Thyroid gland (tissue), 4 donors: ENCODE measurements around the gene KDELR3. TPM values are rescaled to one million over a fixed set of nuclear protein-coding genes. Genes with fewer than 3 reads are reported as not detected.
A peak's percentile ranks its signal among the peaks of the same experiment; 100 is the strongest.

Source experiments
- DNase-seq, 2 donors: peaks; one replicate each; pipeline ENCODE4 v3.0.0-alpha.2; 2019
- H3K27ac ChIP-seq, 3 donors: fragments of 200-600 bp; sonication (generic); 1 replicate in 2 of 3; 2 replicates in 1 of 3; pipeline ENCODE4 v1.5.1; 2016 to 2019; ENCODE audit warnings: mild to moderate bottlenecking in 1 of 3, moderate library complexity in 1 of 3
- H3K27me3 ChIP-seq: fragments of 200-600 bp; sonication (generic); one replicate; pipeline ENCODE4 v1.5.1; 2019
- H3K36me3 ChIP-seq, 2 donors: fragments of 200-600 bp; sonication (generic); one replicate each; pipeline ENCODE4 v1.5.1; 2016 to 2019
- H3K4me1 ChIP-seq, 2 donors: fragments of 200-600 bp; sonication (generic); one replicate each; pipeline ENCODE4 v1.5.1; 2017 to 2019
- H3K4me3 ChIP-seq, 3 donors: fragments of 200-600 bp; sonication (generic); replicated peaks in 1 of 3; 1 replicate in 2 of 3; 2 replicates in 1 of 3; pipeline ENCODE4 v1.5.1; 2016; ENCODE audit warnings: mild to moderate bottlenecking in 1 of 3
- H3K9me3 ChIP-seq: fragments of 200-600 bp; sonication (generic); one replicate; pipeline ENCODE4 v1.5.1; 2017
- CTCF ChIP-seq, 6 experiments: fragments of 200-600 bp in 3 of 6; fragments of 450-650 bp in 3 of 6; sonication (generic) in 3 of 6; IDR thresholded peaks; one replicate each; pipeline ENCODE4 v1.5.1; 2016 to 2019; ENCODE audit warnings: antibody characterized with exemption in 6 of 6, mild to moderate bottlenecking in 2 of 6, inconsistent platforms in 1 of 6, moderate library complexity in 1 of 6
- POLR2A ChIP-seq, 2 donors: fragments of 450-650 bp; IDR thresholded peaks; one replicate each; pipeline ENCODE4 v1.6.1; 2017; ENCODE audit warnings: antibody characterized with exemption in 2 of 2, mild to moderate bottlenecking in 2 of 2, moderate library complexity in 1 of 2
- WGBS, 2 donors: methylation state at CpG; one replicate each; pipeline ENCODE4 v1.1.5; 2017; 5-methylcytosine and 5-hydroxymethylcytosine counted together
- intact Hi-C: fragments of 100-400 bp; cut with DNase I; formaldehyde crosslinking; loops from one replicate; pipeline ENCODE4 v1.15.1; 2023
- total RNA-seq, 4 donors: library from RNA; depleted of rRNA; stranded (reverse); fragments of >200 nt; gene quantifications; one replicate each; pipeline ENCODE4 v1.2.3, GENCODE V29; 2016

Gene KDELR3
- total RNA-seq, 4 donors from 2014 or later, result 7.5 to 14.4 (median 11.8) TPM

DNA sequence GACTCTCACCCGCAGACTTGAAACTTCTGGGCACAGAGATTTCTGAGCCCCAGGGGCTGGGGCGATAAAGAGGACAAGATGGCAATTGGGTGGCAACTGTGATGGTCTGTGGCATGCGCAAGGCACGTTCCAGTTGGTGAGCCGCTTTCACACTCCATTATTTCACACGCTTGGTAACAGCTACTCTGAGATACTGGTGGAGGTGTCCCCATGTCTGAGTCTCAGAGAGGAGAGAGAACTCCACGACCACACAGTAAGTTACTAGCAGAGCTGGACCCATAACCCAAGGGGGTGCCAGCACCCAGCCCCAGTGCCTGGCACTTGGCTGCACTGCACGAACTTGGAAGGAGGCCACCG lies 6.9 kb upstream of the KDELR3 start:
- no peak for DNase-seq
- H3K27me3 ChIP-seq, result no peaks in the 10 kb centered on the region
- no peak overlapping the region for H3K4me3 ChIP-seq
- no peaks in the 10 kb centered on the region for H3K36me3 ChIP-seq
- H3K9me3 ChIP-seq, result no peaks in the 10 kb centered on the region
- H3K4me1 ChIP-seq, result peaks cover 4 to 9% of the 10 kb centered on the region in 2 donors
- no peak overlapping the region for H3K27ac ChIP-seq
- intact Hi-C loops, result no loop called here
- TF ChIP-seq CTCF (IDR thresholded peaks at IDR 0.05) (no peak), POLR2A (IDR thresholded peaks at IDR 0.05) (no peak)
- 55 to 75% methylated on average over 7 to 9 of the region's 9 CpGs for WGBS, 2 donors

DNA sequence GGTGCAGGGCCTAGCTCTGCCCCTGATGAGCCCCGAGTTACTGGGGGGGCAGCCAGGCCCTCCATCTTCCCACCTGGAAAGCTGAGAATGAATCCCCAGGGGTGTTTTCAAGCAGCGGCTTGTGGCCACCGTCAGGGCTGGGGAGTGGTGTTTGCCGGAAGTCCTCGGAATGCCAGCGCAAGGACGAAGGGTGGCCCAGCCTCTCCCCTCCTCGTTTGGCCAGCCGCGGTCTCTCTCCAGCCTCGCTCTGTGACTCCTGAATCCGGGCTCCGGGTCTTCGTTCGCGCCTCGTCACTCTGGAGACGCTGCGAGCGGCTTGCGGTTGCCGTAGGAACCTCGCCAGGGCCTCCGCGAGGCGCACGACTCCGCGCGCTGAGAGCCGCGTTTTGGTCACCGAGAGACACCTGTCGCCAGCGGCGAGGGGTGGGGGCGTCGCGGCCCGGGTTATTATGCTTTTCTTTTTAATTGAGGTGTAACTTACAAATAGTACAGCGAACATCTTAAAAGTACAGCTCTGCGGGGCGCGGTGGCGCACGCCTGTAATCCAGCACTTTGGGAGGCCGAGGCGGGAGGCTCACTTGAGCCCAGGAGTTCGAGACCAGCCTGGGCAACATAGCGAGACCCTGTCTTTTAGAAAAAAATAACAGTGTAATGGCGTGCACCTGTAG lies 6.3 kb upstream of the KDELR3 start:
- H3K36me3 ChIP-seq, result no peaks in the 10 kb centered on the region
- intact Hi-C loops, result no loop called here
- no peaks in the 10 kb centered on the region for H3K27me3 ChIP-seq
- H3K27ac ChIP-seq, result no peak overlapping the region
- peaks cover 4 to 9% of the 10 kb centered on the region in 2 donors for H3K4me1 ChIP-seq
- H3K9me3 ChIP-seq, result no peaks in the 10 kb centered on the region
- TF ChIP-seq POLR2A (IDR thresholded peaks at IDR 0.05), result no peak
- no peak for TF ChIP-seq CTCF (IDR thresholded peaks at IDR 0.05)
- H3K4me3 ChIP-seq, result no peak overlapping the region
- DNase-seq, result peak; percentile 87 to 89
- WGBS, 2 donors, result 24 to 43% methylated on average over 18 to 26 of the region's 51 CpGs

DNA sequence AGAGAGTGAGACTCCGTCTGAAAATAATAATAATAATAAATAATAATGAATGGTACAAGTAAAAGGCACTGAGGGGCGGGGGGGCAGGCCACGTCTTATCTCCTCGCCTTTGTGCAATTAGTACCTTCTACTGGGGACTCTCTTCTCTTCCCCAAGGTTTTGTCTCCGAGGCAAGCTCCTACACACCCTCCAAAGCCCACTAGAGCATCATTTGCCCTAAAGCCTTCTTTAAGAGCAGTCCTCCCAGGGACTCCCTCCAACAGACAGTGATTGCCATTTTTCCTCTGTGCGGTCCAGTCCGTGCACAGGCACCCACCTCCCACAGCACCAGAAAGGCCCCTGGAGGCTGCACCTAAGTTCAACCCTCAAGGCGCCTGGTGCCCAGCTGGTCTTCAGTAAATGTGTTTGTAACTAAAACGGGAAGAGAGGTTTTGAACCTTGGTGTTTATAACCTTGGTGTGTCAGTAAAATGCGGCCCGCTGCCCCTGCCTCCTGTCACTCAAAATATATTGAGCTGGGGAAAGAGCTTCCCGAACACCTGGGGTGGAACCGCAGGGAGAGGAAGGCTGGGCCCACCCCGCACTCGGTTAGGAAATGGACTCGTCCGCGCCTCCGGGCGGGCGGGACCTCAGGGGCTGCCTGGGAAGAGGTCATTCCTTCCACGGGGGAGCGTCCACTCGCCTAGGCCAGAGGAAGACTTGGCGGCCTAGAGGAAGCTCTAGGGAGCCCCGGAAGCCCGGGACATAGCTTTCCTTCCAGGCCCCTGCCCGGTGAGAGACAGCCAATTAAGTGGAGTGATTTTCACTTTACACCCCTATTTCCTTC lies 4.7 kb upstream of the KDELR3 start:
- intact Hi-C loops, result no loop called here
- Histone ChIP-seq H3K4me3 (no peak overlapping the region), H3K4me1 (peaks cover 4 to 16% of the 10 kb centered on the region in 2 donors), H3K27ac (no peak overlapping the region), H3K27me3 (no peaks in the 10 kb centered on the region), H3K9me3 (no peaks in the 10 kb centered on the region), H3K36me3 (no peaks in the 10 kb centered on the region)
- WGBS, 2 donors, result 41 to 45% methylated on average over 27 to 28 of the region's 28 CpGs
- TF ChIP-seq POLR2A (IDR thresholded peaks at IDR 0.05), result no peak
- TF ChIP-seq CTCF (IDR thresholded peaks at IDR 0.05), result no peak
- DNase-seq, result peak in 1 of 2 donors; percentile 30

- Histone ChIP-seq H3K27ac (no peak overlapping the region), H3K4me1 (peaks cover 4 to 25% of the 10 kb centered on the region in 2 donors), H3K4me3 (no peak overlapping the region), H3K36me3 (no peaks in the 10 kb centered on the region), H3K9me3 (no peaks in the 10 kb centered on the region), H3K27me3 (no peaks in the 10 kb centered on the region)
- intact Hi-C loops, result no loop called here
- TF ChIP-seq POLR2A (IDR thresholded peaks at IDR 0.05) (no peak), CTCF (IDR thresholded peaks at IDR 0.05) (no peak)
- WGBS, 2 donors, result 59 to 63% methylated on average over 10 of the region's 10 CpGs
- peak; percentile 25 to 32 for DNase-seq
These were observed 2.8 kb upstream of the KDELR3 start for GRCh38 chr22:38464992-38465672.
